ENCODE data around the gene ZCCHC7.

The ZCCHC7 gene

GRCh38 chr9:37342895-37343294 lies 222.5 kb downstream of the ZCCHC7 start:
- no peak for DNase-seq

GRCh38 chr9:37343724-37344123 lies 223.3 kb downstream of the ZCCHC7 start:
- no peak for DNase-seq

- DNase-seq: no peak
Measured at GRCh38 chr9:37345038-37345437, 224.7 kb downstream of the ZCCHC7 start.

- no peak for DNase-seq
Measured at GRCh38 chr9:37348917-37349316, 228.5 kb downstream of the ZCCHC7 start.

GRCh38 chr9:37350486-37351190 lies 230.3 kb downstream of the ZCCHC7 start:
- DNase-seq: no peak

GRCh38 chr9:37353791-37354190 lies 233.4 kb downstream of the ZCCHC7 start:
- no peak for DNase-seq

- no peak for DNase-seq
Measured at GRCh38 chr9:37362430-37362829, 242.1 kb downstream of the ZCCHC7 start.

GRCh38 chr9:37363124-37363523 lies 242.8 kb downstream of the ZCCHC7 start:
- no peak for DNase-seq

GRCh38 chr9:37364136-37364535 lies 243.8 kb downstream of the ZCCHC7 start:
- DNase-seq: no peak

GRCh38 chr9:37364751-37365360 lies 244.5 kb downstream of the ZCCHC7 start:
- DNase-seq: no peak

GRCh38 chr9:37369671-37370070 lies 249.3 kb downstream of the ZCCHC7 start:
- DNase-seq: no peak

- no peak for DNase-seq
Measured at GRCh38 chr9:37370282-37370681, 249.9 kb downstream of the ZCCHC7 start.

GRCh38 chr9:37370968-37371563 lies 250.7 kb downstream of the ZCCHC7 start:
- no peak for DNase-seq

GRCh38 chr9:37371565-37372464 lies 251.4 kb downstream of the ZCCHC7 start:
- no peak for DNase-seq

- no peak for DNase-seq
Measured at GRCh38 chr9:37372839-37373238, 252.5 kb downstream of the ZCCHC7 start.

- DNase-seq: no peak
Measured at GRCh38 chr9:37373621-37374020, 253.2 kb downstream of the ZCCHC7 start.

- no peak for DNase-seq
Measured at GRCh38 chr9:37374892-37375291, 254.5 kb downstream of the ZCCHC7 start.

GRCh38 chr9:37377688-37378612 lies 257.6 kb downstream of the ZCCHC7 start:
- DNase-seq: no peak

- DNase-seq: no peak
Measured at GRCh38 chr9:37378613-37379004, 258.2 kb downstream of the ZCCHC7 start.

GRCh38 chr9:37379835-37380234 lies 259.5 kb downstream of the ZCCHC7 start:
- no peak for DNase-seq

GRCh38 chr9:37380570-37380969 lies 260.2 kb downstream of the ZCCHC7 start:
- no peak for DNase-seq

- DNase-seq: no peak
Measured at GRCh38 chr9:37381094-37381741, 260.8 kb downstream of the ZCCHC7 start.

Data from GDM1 (cell line).